Fibroblast of skin of right biceps (primary cell): ENCODE results near the gene INTS7.
A peak's percentile ranks its signal among the peaks of the same experiment; 100 is the strongest.
"Not testable (repeated sequence)": the region's sequence is repeated elsewhere in the genome, so short reads cannot be mapped to it uniquely, and the experiment has no call there.

Source experiments
- DNase-seq: peaks from one replicate; pipeline ENCODE4 v3.0.0-alpha.2; 2013

INTS7 gene

GRCh38 chr1:211975152-211975941 lies 60.0 kb downstream of the INTS7 start:
- no peak for DNase-seq

GRCh38 chr1:211973541-211973940 lies 61.8 kb downstream of the INTS7 start:
- no peak for DNase-seq

- DNase-seq: no peak
Observed at GRCh38 chr1:211968200-211968834, 67.0 kb downstream of the INTS7 start.

GRCh38 chr1:211967704-211968103 lies 67.7 kb downstream of the INTS7 start:
- DNase-seq: no peak

GRCh38 chr1:211965108-211965805 lies 70.1 kb downstream of the INTS7 start:
- no peak for DNase-seq

GRCh38 chr1:211959680-211960079 lies 75.7 kb downstream of the INTS7 start:
- DNase-seq: no peak

GRCh38 chr1:211959221-211959620 lies 76.1 kb downstream of the INTS7 start:
- no peak for DNase-seq

GRCh38 chr1:211954028-211954427 lies 81.3 kb downstream of the INTS7 start:
- not testable (repeated sequence) for DNase-seq

GRCh38 chr1:211953543-211953942 lies 81.8 kb downstream of the INTS7 start:
- DNase-seq: not testable (repeated sequence)

GRCh38 chr1:211952299-211952698 lies 83.1 kb downstream of the INTS7 start:
- DNase-seq: no peak

- peak; percentile 32 for DNase-seq
Observed at GRCh38 chr1:211951856-211952255, 83.5 kb downstream of the INTS7 start.

GRCh38 chr1:211948377-211948776 lies 87.0 kb downstream of the INTS7 start:
- no peak for DNase-seq

- no peak for DNase-seq
Observed at GRCh38 chr1:211947396-211948295, 87.7 kb downstream of the INTS7 start.

GRCh38 chr1:211944733-211945500 lies 90.4 kb downstream of the INTS7 start:
- peak; percentile 22 for DNase-seq

GRCh38 chr1:211942583-211942982 lies 92.8 kb downstream of the INTS7 start:
- no peak for DNase-seq

- no peak for DNase-seq
Observed at GRCh38 chr1:211939876-211940468, 95.4 kb downstream of the INTS7 start.

- DNase-seq: no peak
Observed at GRCh38 chr1:211938561-211938997, 96.8 kb downstream of the INTS7 start.

GRCh38 chr1:211937422-211937821 lies 97.9 kb downstream of the INTS7 start:
- DNase-seq: not testable (repeated sequence)

- no peak for DNase-seq
Observed at GRCh38 chr1:211935448-211935970, 99.8 kb downstream of the INTS7 start.

GRCh38 chr1:211933946-211934714 lies 101.2 kb downstream of the INTS7 start:
- no peak for DNase-seq

- DNase-seq: no peak
Observed at GRCh38 chr1:211932933-211933254, 102.5 kb downstream of the INTS7 start.
